Activated naive CD4-positive, alpha-beta T cell treated with anti-CD3 and anti-CD28 coated beads, Interleukin-2, amount 50 U/mL, for 16 hours (primary cell): ENCODE measurements around the gene CYP2W1.
"Not testable (repeated sequence)": the region's sequence is repeated elsewhere in the genome, so short reads cannot be mapped to it uniquely, and the experiment has no call there.

ENCODE experiments used
- DNase-seq: peaks from one replicate; pipeline ENCODE4 v3.0.0-alpha.2; 2020

The CYP2W1 gene

GRCh38 chr7:999941-1000935 is 17.3 kb downstream of the CYP2W1 start:
- DNase-seq, result no peak

- not testable (repeated sequence) for DNase-seq
These were observed 18.2 kb downstream of the CYP2W1 start for GRCh38 chr7:1001069-1001770.

- DNase-seq, result not testable (repeated sequence)
These were observed 19.0 kb downstream of the CYP2W1 start for GRCh38 chr7:1002026-1002425.

GRCh38 chr7:1002445-1002844 is 19.5 kb downstream of the CYP2W1 start:
- DNase-seq, result not testable (repeated sequence)

GRCh38 chr7:1004018-1004852 is 21.3 kb downstream of the CYP2W1 start:
- no peak for DNase-seq

GRCh38 chr7:1005303-1005702 is 22.3 kb downstream of the CYP2W1 start:
- no peak for DNase-seq

- DNase-seq, result no peak
These were observed 24.9 kb downstream of the CYP2W1 start for GRCh38 chr7:1007901-1008300.

GRCh38 chr7:1008733-1009363 is 25.9 kb downstream of the CYP2W1 start:
- no peak for DNase-seq

GRCh38 chr7:1009747-1010146 is 26.8 kb downstream of the CYP2W1 start:
- DNase-seq, result no peak

GRCh38 chr7:1010226-1010625 is 27.2 kb downstream of the CYP2W1 start:
- no peak for DNase-seq

GRCh38 chr7:1011297-1012003 is 28.5 kb downstream of the CYP2W1 start:
- DNase-seq, result no peak

GRCh38 chr7:1012004-1012715 is 29.2 kb downstream of the CYP2W1 start:
- no peak for DNase-seq

GRCh38 chr7:1012716-1013095 is 29.7 kb downstream of the CYP2W1 start:
- DNase-seq, result no peak

- DNase-seq, result no peak
These were observed 30.6 kb downstream of the CYP2W1 start for GRCh38 chr7:1013581-1013980.

GRCh38 chr7:1014681-1015080 is 31.7 kb downstream of the CYP2W1 start:
- no peak for DNase-seq

GRCh38 chr7:1015196-1016121 is 32.5 kb downstream of the CYP2W1 start:
- no peak for DNase-seq

- DNase-seq, result no peak
These were observed 33.9 kb downstream of the CYP2W1 start for GRCh38 chr7:1016577-1017531.

GRCh38 chr7:1017586-1018333 is 34.8 kb downstream of the CYP2W1 start:
- DNase-seq, result no peak
